B cell (primary cell): ENCODE data around the gene POMP. TPM values are rescaled to one million over a fixed set of nuclear protein-coding genes. Genes with fewer than 3 reads are reported as not detected.

Source experiments
- ATAC-seq: fragments of 200-7000 bp; cut with Tn5 transposase; one replicate; pipeline ENCODE4 v1.10.0; 2021; ENCODE audit warnings: low read depth, mild to moderate bottlenecking, moderate number of reproducible peaks, moderate library complexity
- CTCF ChIA-PET: fragments of 350-600 bp; sonication (Branson Sonifier 250); formaldehyde crosslinking; loops from one replicate; lab custom pipeline; 2021; ENCODE audit warnings: antibody characterized with exemption, inconsistent platforms; lab: Charles Lee
- POLR2A ChIA-PET: fragments of 350-600 bp; sonication (Branson Sonifier 250); formaldehyde crosslinking; loops from one replicate; lab custom pipeline; 2021; ENCODE audit warnings: antibody characterized with exemption; lab: Charles Lee
- DNase-seq: peaks from one replicate; pipeline ENCODE4 v3.0.0; 2013
- H2AFZ ChIP-seq: 2 replicates; pipeline ENCODE4 v1.6.1; 2012; ENCODE audit warnings: mild to moderate bottlenecking, low read depth, low read length; ENCODE audit not compliant: insufficient read depth, poor library complexity, severe bottlenecking
- H3K27ac ChIP-seq, 2 donors: 1 replicate in 1 of 2; 2 replicates in 1 of 2; pipeline ENCODE4 v1.5.1; 2012 to 2013; ENCODE audit warnings: low read length in 2 of 2, mild to moderate bottlenecking in 2 of 2, moderate library complexity in 1 of 2
- H3K27me3 ChIP-seq, 4 experiments: fragments of 200-600 bp in 1 of 4; sonication (generic) in 1 of 4; replicated peaks in 1 of 4; 1 replicate in 2 of 4; 2 replicates in 2 of 4; pipeline versions ENCODE4 v1.6.1 to v1.7.0; 2013 to 2016; ENCODE audit warnings: low read length in 3 of 4, mild to moderate bottlenecking in 2 of 4, mixed read lengths in 1 of 4, moderate library complexity in 1 of 4; ENCODE audit not compliant: insufficient read depth in 4 of 4, control insufficient read depth in 3 of 4; ENCODE audit errors: control extremely low read depth in 1 of 4
- H3K36me3 ChIP-seq, 2 experiments: replicated peaks in 1 of 2; 1 replicate in 1 of 2; 2 replicates in 1 of 2; pipeline versions ENCODE4 v1.6.1 to v1.7.1; 2013; ENCODE audit warnings: low read length in 1 of 2; ENCODE audit not compliant: insufficient read depth in 2 of 2, control insufficient read depth in 1 of 2; ENCODE audit errors: control extremely low read depth in 1 of 2, extremely low read depth in 1 of 2
- H3K4me1 ChIP-seq, 2 donors: fragments of 200-600 bp in 1 of 2; sonication (generic) in 1 of 2; 1 replicate in 1 of 2; 2 replicates in 1 of 2; pipeline versions ENCODE4 v1.5.1 to v1.6.1; 2013 to 2017; ENCODE audit warnings: low read length in 2 of 2; ENCODE audit not compliant: control insufficient read depth in 2 of 2, insufficient read depth in 2 of 2
- H3K4me2 ChIP-seq: replicated peaks from 2 replicates; pipeline ENCODE3; 2012; ENCODE audit warnings: mild to moderate bottlenecking, low read depth, low read length; ENCODE audit not compliant: poor library complexity, severe bottlenecking
- H3K4me3 ChIP-seq, 5 experiments: fragments of 200-600 bp in 1 of 5; sonication (generic) in 1 of 5; 1 replicate in 3 of 5; 2 replicates in 2 of 5; pipeline versions ENCODE4 v1.5.1 to v1.7.0; 2011 to 2016; ENCODE audit warnings: low read length in 4 of 5, mild to moderate bottlenecking in 4 of 5, low read depth in 2 of 5, control low read depth in 1 of 5, moderate library complexity in 1 of 5; ENCODE audit not compliant: insufficient read depth in 1 of 5; ENCODE audit errors: control extremely low read depth in 1 of 5, extremely low read depth in 1 of 5
- H3K79me2 ChIP-seq: fragments of 200-600 bp; sonication (generic); one replicate; pipeline ENCODE4 v1.6.0; 2016; ENCODE audit warnings: low read length; ENCODE audit not compliant: control insufficient read depth, insufficient read depth
- H3K9ac ChIP-seq: fragments of 200-600 bp; sonication (generic); 2 replicates; pipeline ENCODE4 v1.6.1; 2017; ENCODE audit warnings: mild to moderate bottlenecking, low read length, moderate library complexity
- H3K9me3 ChIP-seq, 3 donors: one replicate each; pipeline versions ENCODE4 v1.6.1 to v1.7.1; 2013; ENCODE audit warnings: low read length in 2 of 3; ENCODE audit not compliant: control insufficient read depth in 2 of 3, insufficient read depth in 1 of 3; ENCODE audit errors: control extremely low read depth in 1 of 3
- H4K20me1 ChIP-seq: 2 replicates; pipeline ENCODE4 v1.6.0; 2012; ENCODE audit warnings: mild to moderate bottlenecking, low read length; ENCODE audit not compliant: insufficient read depth, control insufficient read depth, poor library complexity, severe bottlenecking
- H3K27ac Mint-ChIP-seq: one replicate; pipeline ENCODE4 v1.8.0; 2021; ENCODE audit warnings: mixed read lengths
- H3K27me3 Mint-ChIP-seq: one replicate; pipeline ENCODE4 v1.8.0; 2021; ENCODE audit warnings: mixed read lengths
- H3K4me1 Mint-ChIP-seq: one replicate; pipeline ENCODE4 v1.8.0; 2021; ENCODE audit warnings: mixed read lengths
- H3K4me3 Mint-ChIP-seq: one replicate; pipeline ENCODE4 v1.8.0; 2021; ENCODE audit warnings: mixed read lengths
- H3K9me3 Mint-ChIP-seq: one replicate; pipeline ENCODE4 v1.8.0; 2022; ENCODE audit warnings: mixed read lengths; ENCODE audit not compliant: insufficient read depth
- CTCF ChIP-seq: fragments of 200-600 bp; IDR thresholded peaks from one replicate; pipeline ENCODE4 v1.8.0; 2022; ENCODE audit warnings: antibody characterized with exemption, mild to moderate bottlenecking
- EZH2 ChIP-seq: IDR thresholded peaks from 2 replicates; pipeline ENCODE4 v1.6.1; 2012; ENCODE audit warnings: borderline replicate concordance, low read depth, mild to moderate bottlenecking, moderate library complexity, low read length; ENCODE audit not compliant: insufficient read depth, poor library complexity, severe bottlenecking
- WGBS: methylation state at CpG from one replicate; pipeline ENCODE4 v1.1.5; 2013; ENCODE audit warnings: missing lambda C conversion rate; ENCODE audit not compliant: insufficient coverage; 5-methylcytosine and 5-hydroxymethylcytosine counted together
- intact Hi-C: fragments of 100-400 bp; cut with micrococcal nuclease; formaldehyde crosslinking; loops from one replicate; pipeline ENCODE4 v1.10.0; 2022
- polyA plus RNA-seq: library from polyadenylated mRNA; depleted of rRNA; stranded (reverse); fragments of >200 nt; gene quantifications from 2 replicates; pipeline ENCODE4 v1.2.3, GENCODE V29; 2012
- total RNA-seq, 2 donors: library from RNA; stranded (reverse); fragments of 120-200 nt in 1 of 2; gene quantifications; 1 replicate in 1 of 2; 2 replicates in 1 of 2; pipeline versions ENCODE4 v1.2.3 to v1.2.4, GENCODE V29; 2013 to 2022

The POMP gene
- total and polyA plus RNA-seq, 2 donors (not counting 1 experiment from before 2014, with no cell fraction given): 14.0 to 28.7 TPM

GRCh38 chr13:28618230-28618994 is 40.5 kb upstream of the POMP start:
- Histone ChIP-seq H3K9me3 (no peaks in the 10 kb centered on the region), H3K4me2 (no peak overlapping the region), H3K27me3 (no peaks in the 10 kb centered on the region), H3K36me3 (no peaks in the 10 kb centered on the region), H3K4me3 (no peak overlapping the region), H3K9ac (no peak overlapping the region), H2AFZ (no peak overlapping the region), H3K27ac (no peak overlapping the region), H4K20me1 (no peaks in the 10 kb centered on the region), H3K4me1 (no peaks in the 10 kb centered on the region), H3K79me2 (no peaks in the 10 kb centered on the region)
- Mint-ChIP-seq H3K9me3 (no peaks in the 10 kb centered on the region), H3K27ac (no peak overlapping the region), H3K27me3 (peaks cover 7% of the 10 kb centered on the region), H3K4me1 (no peaks in the 10 kb centered on the region), H3K4me3 (no peak overlapping the region)
- intact Hi-C loops: no loop called here
- CTCF ChIA-PET: no interaction called here
- TF ChIP-seq CTCF: no peak
- TF ChIP-seq EZH2: no peak
- POLR2A ChIA-PET: no interaction called here
- 84% methylated on average over 25 of the region's 31 CpGs for WGBS
- ATAC-seq: no peak
- DNase-seq: no peak

- Histone ChIP-seq H3K79me2 (no peaks in the 10 kb centered on the region), H2AFZ (no peak overlapping the region)
- H3K4me1 Mint-ChIP-seq: peaks cover 6% of the 10 kb centered on the region
Measured at GRCh38 chr13:28620011-28620830, 38.7 kb upstream of the POMP start.

More at GRCh38 chr13:28620011-28620830, 38.7 kb upstream of the POMP start:
- TF ChIP-seq CTCF: no peak
- no peak for TF ChIP-seq EZH2
- H3K27ac Mint-ChIP-seq: no peak overlapping the region
- POLR2A ChIA-PET: no interaction called here
- Histone ChIP-seq H3K27me3 (no peaks in the 10 kb centered on the region), H3K9me3 (no peaks in the 10 kb centered on the region), H3K36me3 (no peaks in the 10 kb centered on the region), H3K4me2 (no peak overlapping the region), H3K4me1 (peaks cover 9% of the 10 kb centered on the region in 2 donors), H3K9ac (no peak overlapping the region), H3K27ac (no peak overlapping the region), H4K20me1 (no peaks in the 10 kb centered on the region), H3K4me3 (no peak overlapping the region)
- ATAC-seq: no peak
- 88% methylated on average over 6 of the region's 8 CpGs for WGBS
- H3K4me3 Mint-ChIP-seq: no peak overlapping the region
- intact Hi-C loops: no loop called here
- no peak for DNase-seq
- CTCF ChIA-PET: no interaction called here
- H3K27me3 Mint-ChIP-seq: peaks cover 7% of the 10 kb centered on the region
- H3K9me3 Mint-ChIP-seq: no peaks in the 10 kb centered on the region
